Measurements from ENCODE around the gene ASB18. TPM values are rescaled to one million over a fixed set of nuclear protein-coding genes. Genes with fewer than 3 reads are reported as not detected.

Gene ASB18
- total and polyA plus RNA-seq, 2 donors (not counting 3 experiments of a cell fraction or from before 2014, with no cell fraction given) = not detected

DNA sequence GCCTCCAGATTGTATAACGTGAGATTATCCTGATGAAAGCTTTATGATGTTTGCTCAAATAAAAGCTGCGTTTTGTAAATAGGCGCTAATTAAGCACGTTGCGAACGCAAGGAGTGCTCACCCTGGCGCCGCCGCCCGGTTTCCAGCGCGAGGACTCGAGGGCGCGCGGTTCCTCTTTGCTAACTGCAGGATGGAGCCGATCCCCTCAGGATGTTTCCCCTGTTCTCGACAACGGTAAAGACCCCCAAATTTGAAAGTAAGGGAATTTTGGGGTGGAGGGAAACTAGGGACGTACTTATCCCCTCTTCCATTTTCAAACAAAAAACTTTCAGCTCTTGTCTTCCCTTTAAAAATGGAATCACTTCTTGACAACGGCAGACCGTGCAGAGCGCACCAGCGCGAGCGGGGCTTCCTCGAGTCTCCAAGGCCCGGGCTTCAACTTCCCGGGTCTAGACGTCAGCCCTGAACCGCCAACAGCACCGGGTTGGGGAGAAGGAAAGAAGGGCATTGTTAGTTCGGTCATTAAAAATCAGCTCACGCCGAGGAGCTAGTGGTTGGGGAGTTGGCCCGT, 95.0 kb downstream of the ASB18 start:
- H4K20me1 ChIP-seq (replicated peaks; ENCODE audit: control insufficient read depth, extremely low read depth, insufficient read depth, low read length) = no peaks in the 10 kb centered on the region
- BruUV-seq (replicated peaks) = no TSS peak
- H3K36me3 ChIP-seq (ENCODE audit: control insufficient read depth in 2 of 2, extremely low read depth in 1 of 2, insufficient read depth in 2 of 2, low read length in 2 of 2) = no peaks in the 10 kb centered on the region
- intact Hi-C loops (cut with micrococcal nuclease) (loop anchor here (2.0 to 5.0 kb wide), 2 partner anchors 308 to 403 kb away; no protein-coding TSS in a partner anchor), dilution Hi-C loops (cut with MboI; ENCODE audit: extremely low pct_ligation_motif_present, low sequenced_read_pairs) (no loop called here)
- H3K27me3 ChIP-seq (ENCODE audit: control insufficient read depth in 2 of 2, insufficient read depth in 2 of 2, low read length in 2 of 2) = peaks cover 3 to 55% of the 10 kb centered on the region in 2 experiments
- DNase-seq (ENCODE audit: low read depth, low spot score) = peak; percentile 21
- H3K4me3 ChIP-seq (replicated peaks in 1 of 3; ENCODE audit: insufficient read depth in 1 of 3, low read depth in 1 of 3, low read length in 3 of 3) = peak overlapping the region in 2 of 3 experiments; percentile 8 to 73
- peak overlapping the region; percentile 42 for H3K4me2 ChIP-seq (ENCODE audit: insufficient read depth, low read length)
- TF ChIP-seq EZH2 (IDR thresholded peaks at IDR 0.05; ENCODE audit: borderline replicate concordance, low read depth, low read length, severe bottlenecking) = peak; percentile 51
- TF ChIP-seq FOS (IDR thresholded peaks at IDR 0.05; ENCODE audit: borderline replicate concordance, insufficient read depth, low read length) = no peak
- peaks cover 25% of the 10 kb centered on the region for H3K4me1 ChIP-seq (ENCODE audit: control insufficient read depth, extremely low read depth, insufficient read depth, low read length)
- no peaks in the 10 kb centered on the region for H3K79me2 ChIP-seq (ENCODE audit: control insufficient read depth, insufficient read depth, low read length)
- no peak overlapping the region for H3K9ac ChIP-seq (replicated peaks; ENCODE audit: extremely low read depth, insufficient read depth, low read length)
- ChIA-PET CTCF (interaction anchor here (1.8 to 4.9 kb wide), 3 partner anchors 10 to 403 kb away, joined by 8 to 61 read pairs (median 15); no protein-coding TSS in a partner anchor), POLR2A (no interaction called here)
- no peaks in the 10 kb centered on the region for H3K9me1 ChIP-seq (replicated peaks; ENCODE audit: control insufficient read depth, extremely low read depth, insufficient read depth, low read length)
- no peak for FAIRE-seq
- no peak overlapping the region for H2AFZ ChIP-seq (ENCODE audit: low read depth, low read length)
- H3K27ac ChIP-seq (ENCODE audit: insufficient read depth, low read depth, low read length) = no peak overlapping the region
- H3K9me3 ChIP-seq (replicated peaks; ENCODE audit: control insufficient read depth, insufficient read depth, low read length) = no peaks in the 10 kb centered on the region

DNA sequence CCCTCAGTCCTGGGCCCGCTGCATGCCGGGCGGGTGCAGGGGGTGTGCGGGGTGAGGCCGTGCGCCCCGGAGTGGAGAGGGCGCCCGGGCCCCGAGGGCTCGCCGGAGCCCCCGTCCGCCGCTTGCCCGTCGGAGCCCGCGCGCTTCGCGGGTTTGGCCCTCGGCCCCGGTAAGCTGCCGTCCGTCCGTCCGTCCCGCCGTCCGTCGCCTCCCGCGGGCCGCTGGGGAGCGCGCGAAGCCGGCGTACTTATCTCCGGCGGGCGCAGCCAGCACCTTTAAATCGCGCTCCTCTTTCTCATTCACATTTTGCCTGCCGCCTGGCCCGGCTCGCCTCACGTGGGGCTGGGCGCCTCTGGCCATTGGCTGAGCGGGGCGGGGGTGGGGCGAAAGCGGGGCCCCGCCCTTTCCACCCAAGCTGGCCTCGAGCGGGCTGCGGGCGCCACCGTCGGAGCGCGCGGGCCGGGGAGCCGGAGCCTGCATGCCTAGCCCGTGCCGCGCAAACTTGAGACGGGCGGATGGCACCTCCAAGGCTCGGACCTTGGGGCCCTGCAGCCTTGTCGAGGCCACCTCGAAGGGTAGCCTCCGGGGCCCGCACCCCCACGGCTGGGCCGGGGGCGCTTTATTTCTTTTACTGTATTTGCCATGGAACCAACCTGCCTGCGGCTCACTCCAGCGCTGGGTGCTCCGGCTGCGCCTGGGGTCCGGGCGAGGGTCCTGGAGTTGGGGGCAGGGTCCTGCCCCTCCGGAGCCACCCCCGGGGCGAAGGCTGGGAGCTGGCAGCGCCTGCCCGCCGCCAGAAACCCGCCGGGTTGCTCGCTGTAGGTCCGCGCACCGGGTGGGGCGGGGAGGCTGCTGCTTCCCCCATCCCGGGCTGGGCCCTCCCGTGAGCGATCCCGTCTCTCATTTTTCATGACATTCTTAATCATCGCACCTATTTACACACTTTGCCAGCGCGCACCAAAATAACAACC, 95.8 kb downstream of the ASB18 start, which contains the start of gene GBX2:
GBX2 (minus strand) TSS at position 277 of the 971 bp plus-strand sequence. CDS start 415 bp downstream, outside the sequence.
- Histone ChIP-seq H3K4me3 (replicated peaks in 1 of 3; ENCODE audit: insufficient read depth in 1 of 3, low read depth in 1 of 3, low read length in 3 of 3) (peak within 1 kb of the TSS; percentile 59 to 73 (median 68)), H4K20me1 (replicated peaks; ENCODE audit: control insufficient read depth, extremely low read depth, insufficient read depth, low read length) (no peaks in the 10 kb centered on the region), H3K27ac (ENCODE audit: insufficient read depth, low read depth, low read length) (peak within 1 kb of the TSS; percentile 11), H3K9me1 (replicated peaks; ENCODE audit: control insufficient read depth, extremely low read depth, insufficient read depth, low read length) (no peaks in the 10 kb centered on the region), H2AFZ (ENCODE audit: low read depth, low read length) (peak within 1 kb of the TSS; percentile 92), H3K36me3 (ENCODE audit: control insufficient read depth in 2 of 2, extremely low read depth in 1 of 2, insufficient read depth in 2 of 2, low read length in 2 of 2) (no peaks in the 10 kb centered on the region), H3K9ac (replicated peaks; ENCODE audit: extremely low read depth, insufficient read depth, low read length) (peak within 1 kb of the TSS; percentile 53), H3K4me2 (ENCODE audit: insufficient read depth, low read length) (peak within 1 kb of the TSS; percentile 42), H3K4me1 (ENCODE audit: control insufficient read depth, extremely low read depth, insufficient read depth, low read length) (peaks cover 25% of the 10 kb centered on the region), H3K9me3 (replicated peaks; ENCODE audit: control insufficient read depth, insufficient read depth, low read length) (no peaks in the 10 kb centered on the region), H3K27me3 (ENCODE audit: control insufficient read depth in 2 of 2, insufficient read depth in 2 of 2, low read length in 2 of 2) (peaks cover 3 to 48% of the 10 kb centered on the region in 2 experiments), H3K79me2 (ENCODE audit: control insufficient read depth, insufficient read depth, low read length) (no peaks in the 10 kb centered on the region)
- CTCF ChIA-PET = interaction anchor here (0.9 to 4.9 kb wide), 4 partner anchors 10 to 402 kb away, joined by 3 to 61 read pairs (median 12); no protein-coding TSS in a partner anchor
- no TSS peak for BruUV-seq (replicated peaks)
- DNase-seq (ENCODE audit: low read depth, low spot score) = peak; percentile 92
- peak; percentile 76 for FAIRE-seq
- POLR2A ChIA-PET = no interaction called here
- dilution Hi-C loops (cut with MboI; ENCODE audit: extremely low pct_ligation_motif_present, low sequenced_read_pairs) (no loop called here), intact Hi-C loops (cut with micrococcal nuclease) (loop anchor here (2.0 to 5.0 kb wide), 2 partner anchors 308 to 404 kb away; no protein-coding TSS in a partner anchor)
- TF ChIP-seq MYC (IDR thresholded peaks at IDR 0.05; ENCODE audit: low read depth, low read length) (no peak), POLR2AphosphoS5 (IDR thresholded peaks at IDR 0.05; ENCODE audit: insufficient read depth, low read depth, low read length) (peak; percentile 81), FOS (IDR thresholded peaks at IDR 0.05; ENCODE audit: borderline replicate concordance, insufficient read depth, low read length) (no peak), GATA2 (IDR thresholded peaks at IDR 0.05; ENCODE audit: insufficient read depth, insufficient read length, low read depth, low read length) (no peak), EZH2 (IDR thresholded peaks at IDR 0.05; ENCODE audit: borderline replicate concordance, low read depth, low read length, severe bottlenecking) (no peak), JUN (IDR thresholded peaks at IDR 0.05; ENCODE audit: borderline replicate concordance, insufficient read depth, insufficient read length, low read depth) (no peak), POLR2A (IDR thresholded peaks at IDR 0.05; ENCODE audit: low read depth, low read length) (peak; percentile 77)
- TF ChIP-seq, protein P1, sequence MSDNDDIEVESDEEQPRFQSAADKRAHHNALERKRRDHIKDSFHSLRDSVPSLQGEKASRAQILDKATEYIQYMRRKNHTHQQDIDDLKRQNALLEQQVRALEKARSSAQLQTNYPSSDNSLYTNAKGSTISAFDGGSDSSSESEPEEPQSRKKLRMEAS (IDR thresholded peaks at IDR 0.05; ENCODE audit: insufficient read depth, insufficient read length) = peak; percentile 89
- TF ChIP-seq, protein P2, sequence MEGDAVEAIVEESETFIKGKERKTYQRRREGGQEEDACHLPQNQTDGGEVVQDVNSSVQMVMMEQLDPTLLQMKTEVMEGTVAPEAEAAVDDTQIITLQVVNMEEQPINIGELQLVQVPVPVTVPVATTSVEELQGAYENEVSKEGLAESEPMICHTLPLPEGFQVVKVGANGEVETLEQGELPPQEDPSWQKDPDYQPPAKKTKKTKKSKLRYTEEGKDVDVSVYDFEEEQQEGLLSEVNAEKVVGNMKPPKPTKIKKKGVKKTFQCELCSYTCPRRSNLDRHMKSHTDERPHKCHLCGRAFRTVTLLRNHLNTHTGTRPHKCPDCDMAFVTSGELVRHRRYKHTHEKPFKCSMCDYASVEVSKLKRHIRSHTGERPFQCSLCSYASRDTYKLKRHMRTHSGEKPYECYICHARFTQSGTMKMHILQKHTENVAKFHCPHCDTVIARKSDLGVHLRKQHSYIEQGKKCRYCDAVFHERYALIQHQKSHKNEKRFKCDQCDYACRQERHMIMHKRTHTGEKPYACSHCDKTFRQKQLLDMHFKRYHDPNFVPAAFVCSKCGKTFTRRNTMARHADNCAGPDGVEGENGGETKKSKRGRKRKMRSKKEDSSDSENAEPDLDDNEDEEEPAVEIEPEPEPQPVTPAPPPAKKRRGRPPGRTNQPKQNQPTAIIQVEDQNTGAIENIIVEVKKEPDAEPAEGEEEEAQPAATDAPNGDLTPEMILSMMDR (IDR thresholded peaks at IDR 0.05; ENCODE audit: extremely low read depth in 1 of 2, insufficient read depth in 1 of 2, low read depth in 1 of 2, low read length in 2 of 2) = no peak

All from endothelial cell of umbilical vein (primary cell).